ENCODE results near the gene UNC45A.

UNC45A gene

GRCh38 chr15:90954712-90955623, 19.9 kb downstream of the UNC45A start, which contains the start of gene RCCD1 (continued):
- TF ChIP-seq GLI4 (tag by site-specific recombination; IDR thresholded peaks at IDR 0.05) (peak; percentile 63; the same call in 1 of the 2 replicates), ZNF747 (tag by site-specific recombination; IDR thresholded peaks at IDR 0.05) (no peak), ZNF174 (tag by site-specific recombination; IDR thresholded peaks at IDR 0.05) (no peak), ZNF350 (tag by site-specific recombination; IDR thresholded peaks at IDR 0.05) (no peak), ZNF785 (tag by site-specific recombination; IDR thresholded peaks at IDR 0.05) (no peak), ZNF558 (tag by site-specific recombination; IDR thresholded peaks at IDR 0.05) (no peak), HOXD13 (CRISPR knock-in tag; IDR thresholded peaks at IDR 0.05; ENCODE audit: borderline replicate concordance) (no peak), ZBTB8A (tag by site-specific recombination; IDR thresholded peaks at IDR 0.05) (peak; percentile 98), ZNF701 (tag by site-specific recombination; IDR thresholded peaks at IDR 0.05) (no peak), ZEB2 (tag by site-specific recombination; IDR thresholded peaks at IDR 0.05) (peak; percentile 94), ZNF223 (tag by site-specific recombination; IDR thresholded peaks at IDR 0.05) (0 out of 2 replicates have a peak, but pooled peaks have one; percentile 15), MZF1 (tag by site-specific recombination; IDR thresholded peaks at IDR 0.05; ENCODE audit: borderline replicate concordance) (peak; percentile 70; the same call in 1 of the 2 replicates), ZNF311 (tag by site-specific recombination; IDR thresholded peaks at IDR 0.05; ENCODE audit: borderline replicate concordance) (no peak), ZNF148 (tag by site-specific recombination; IDR thresholded peaks at IDR 0.05; ENCODE audit: borderline replicate concordance) (no peak), ZNF211 (tag by site-specific recombination; IDR thresholded peaks at IDR 0.05; ENCODE audit: low read depth) (no peak), ZNF670 (tag by site-specific recombination; IDR thresholded peaks at IDR 0.05; ENCODE audit: low read depth) (no peak), KLF17 (tag by site-specific recombination; IDR thresholded peaks at IDR 0.05) (peak; percentile 91), ZNF324 (tag by site-specific recombination; IDR thresholded peaks at IDR 0.05) (peak; percentile 96), ZNF510 (tag by site-specific recombination; IDR thresholded peaks at IDR 0.05; ENCODE audit: insufficient replicate concordance) (no peak)
- TF ChIP-seq, protein P1, sequence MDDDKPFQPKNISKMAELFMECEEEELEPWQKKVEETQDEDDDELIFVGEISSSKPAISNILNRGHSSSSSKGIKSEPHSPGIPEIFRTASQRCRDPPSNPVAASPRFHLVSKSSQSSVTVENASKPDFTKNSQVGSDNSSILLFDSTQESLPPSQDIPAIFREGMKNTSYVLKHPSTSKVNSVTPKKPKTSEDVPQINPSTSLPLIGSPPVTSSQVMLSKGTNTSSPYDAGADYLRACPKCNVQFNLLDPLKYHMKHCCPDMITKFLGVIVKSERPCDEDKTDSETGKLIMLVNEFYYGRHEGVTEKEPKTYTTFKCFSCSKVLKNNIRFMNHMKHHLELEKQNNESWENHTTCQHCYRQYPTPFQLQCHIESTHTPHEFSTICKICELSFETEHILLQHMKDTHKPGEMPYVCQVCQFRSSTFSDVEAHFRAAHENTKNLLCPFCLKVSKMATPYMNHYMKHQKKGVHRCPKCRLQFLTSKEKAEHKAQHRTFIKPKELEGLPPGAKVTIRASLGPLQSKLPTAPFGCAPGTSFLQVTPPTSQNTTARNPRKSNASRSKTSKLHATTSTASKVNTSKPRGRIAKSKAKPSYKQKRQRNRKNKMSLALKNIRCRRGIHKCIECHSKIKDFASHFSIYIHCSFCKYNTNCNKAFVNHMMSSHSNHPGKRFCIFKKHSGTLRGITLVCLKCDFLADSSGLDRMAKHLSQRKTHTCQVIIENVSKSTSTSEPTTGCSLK (tag by site-specific recombination; IDR thresholded peaks at IDR 0.05), result no peak
- TF ChIP-seq, protein P2, sequence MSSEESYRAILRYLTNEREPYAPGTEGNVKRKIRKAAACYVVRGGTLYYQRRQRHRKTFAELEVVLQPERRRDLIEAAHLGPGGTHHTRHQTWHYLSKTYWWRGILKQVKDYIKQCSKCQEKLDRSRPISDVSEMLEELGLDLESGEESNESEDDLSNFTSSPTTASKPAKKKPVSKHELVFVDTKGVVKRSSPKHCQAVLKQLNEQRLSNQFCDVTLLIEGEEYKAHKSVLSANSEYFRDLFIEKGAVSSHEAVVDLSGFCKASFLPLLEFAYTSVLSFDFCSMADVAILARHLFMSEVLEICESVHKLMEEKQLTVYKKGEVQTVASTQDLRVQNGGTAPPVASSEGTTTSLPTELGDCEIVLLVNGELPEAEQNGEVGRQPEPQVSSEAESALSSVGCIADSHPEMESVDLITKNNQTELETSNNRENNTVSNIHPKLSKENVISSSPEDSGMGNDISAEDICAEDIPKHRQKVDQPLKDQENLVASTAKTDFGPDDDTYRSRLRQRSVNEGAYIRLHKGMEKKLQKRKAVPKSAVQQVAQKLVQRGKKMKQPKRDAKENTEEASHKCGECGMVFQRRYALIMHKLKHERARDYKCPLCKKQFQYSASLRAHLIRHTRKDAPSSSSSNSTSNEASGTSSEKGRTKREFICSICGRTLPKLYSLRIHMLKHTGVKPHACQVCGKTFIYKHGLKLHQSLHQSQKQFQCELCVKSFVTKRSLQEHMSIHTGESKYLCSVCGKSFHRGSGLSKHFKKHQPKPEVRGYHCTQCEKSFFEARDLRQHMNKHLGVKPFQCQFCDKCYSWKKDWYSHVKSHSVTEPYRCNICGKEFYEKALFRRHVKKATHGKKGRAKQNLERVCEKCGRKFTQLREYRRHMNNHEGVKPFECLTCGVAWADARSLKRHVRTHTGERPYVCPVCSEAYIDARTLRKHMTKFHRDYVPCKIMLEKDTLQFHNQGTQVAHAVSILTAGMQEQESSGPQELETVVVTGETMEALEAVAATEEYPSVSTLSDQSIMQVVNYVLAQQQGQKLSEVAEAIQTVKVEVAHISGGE (tag by site-specific recombination; conservative IDR thresholded peaks at IDR 0.05; ENCODE audit: low read depth), result peak; percentile 76
- TF ChIP-seq, protein P3, sequence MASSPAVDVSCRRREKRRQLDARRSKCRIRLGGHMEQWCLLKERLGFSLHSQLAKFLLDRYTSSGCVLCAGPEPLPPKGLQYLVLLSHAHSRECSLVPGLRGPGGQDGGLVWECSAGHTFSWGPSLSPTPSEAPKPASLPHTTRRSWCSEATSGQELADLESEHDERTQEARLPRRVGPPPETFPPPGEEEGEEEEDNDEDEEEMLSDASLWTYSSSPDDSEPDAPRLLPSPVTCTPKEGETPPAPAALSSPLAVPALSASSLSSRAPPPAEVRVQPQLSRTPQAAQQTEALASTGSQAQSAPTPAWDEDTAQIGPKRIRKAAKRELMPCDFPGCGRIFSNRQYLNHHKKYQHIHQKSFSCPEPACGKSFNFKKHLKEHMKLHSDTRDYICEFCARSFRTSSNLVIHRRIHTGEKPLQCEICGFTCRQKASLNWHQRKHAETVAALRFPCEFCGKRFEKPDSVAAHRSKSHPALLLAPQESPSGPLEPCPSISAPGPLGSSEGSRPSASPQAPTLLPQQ (tag by site-specific recombination; IDR thresholded peaks at IDR 0.05), result peak; percentile 88; the same call in 1 of the 2 replicates
- TF ChIP-seq, protein P4, sequence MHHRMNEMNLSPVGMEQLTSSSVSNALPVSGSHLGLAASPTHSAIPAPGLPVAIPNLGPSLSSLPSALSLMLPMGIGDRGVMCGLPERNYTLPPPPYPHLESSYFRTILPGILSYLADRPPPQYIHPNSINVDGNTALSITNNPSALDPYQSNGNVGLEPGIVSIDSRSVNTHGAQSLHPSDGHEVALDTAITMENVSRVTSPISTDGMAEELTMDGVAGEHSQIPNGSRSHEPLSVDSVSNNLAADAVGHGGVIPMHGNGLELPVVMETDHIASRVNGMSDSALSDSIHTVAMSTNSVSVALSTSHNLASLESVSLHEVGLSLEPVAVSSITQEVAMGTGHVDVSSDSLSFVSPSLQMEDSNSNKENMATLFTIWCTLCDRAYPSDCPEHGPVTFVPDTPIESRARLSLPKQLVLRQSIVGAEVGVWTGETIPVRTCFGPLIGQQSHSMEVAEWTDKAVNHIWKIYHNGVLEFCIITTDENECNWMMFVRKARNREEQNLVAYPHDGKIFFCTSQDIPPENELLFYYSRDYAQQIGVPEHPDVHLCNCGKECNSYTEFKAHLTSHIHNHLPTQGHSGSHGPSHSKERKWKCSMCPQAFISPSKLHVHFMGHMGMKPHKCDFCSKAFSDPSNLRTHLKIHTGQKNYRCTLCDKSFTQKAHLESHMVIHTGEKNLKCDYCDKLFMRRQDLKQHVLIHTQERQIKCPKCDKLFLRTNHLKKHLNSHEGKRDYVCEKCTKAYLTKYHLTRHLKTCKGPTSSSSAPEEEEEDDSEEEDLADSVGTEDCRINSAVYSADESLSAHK (tag by site-specific recombination; IDR thresholded peaks at IDR 0.05), result no peak
